Measurements from ENCODE around the gene ST3GAL4.

ST3GAL4 gene

GRCh38 chr11:126431401-126432064 is 76.0 kb downstream of the ST3GAL4 start:
- no peak for DNase-seq

DNA sequence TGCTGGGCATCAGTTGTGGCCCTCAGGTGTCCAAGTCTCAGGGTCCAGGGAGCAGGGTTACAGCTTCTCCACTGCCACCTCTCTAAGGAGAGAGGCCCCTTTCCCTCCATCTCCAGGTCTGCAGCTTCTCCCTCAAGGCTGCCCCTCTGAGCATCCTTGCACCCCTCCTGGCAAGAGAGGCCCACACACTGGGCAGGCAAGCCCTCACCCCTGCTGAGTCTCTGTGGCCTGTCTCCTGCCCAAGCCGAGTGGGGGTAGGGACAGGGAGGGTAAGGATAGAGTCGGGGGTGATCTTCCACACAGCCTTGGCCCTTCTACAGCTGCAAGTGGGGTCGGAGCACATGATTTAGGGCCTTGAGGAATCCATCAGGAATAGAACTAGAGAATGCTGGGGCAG is 76.6 kb downstream of the ST3GAL4 start:
- no peak for DNase-seq

DNA sequence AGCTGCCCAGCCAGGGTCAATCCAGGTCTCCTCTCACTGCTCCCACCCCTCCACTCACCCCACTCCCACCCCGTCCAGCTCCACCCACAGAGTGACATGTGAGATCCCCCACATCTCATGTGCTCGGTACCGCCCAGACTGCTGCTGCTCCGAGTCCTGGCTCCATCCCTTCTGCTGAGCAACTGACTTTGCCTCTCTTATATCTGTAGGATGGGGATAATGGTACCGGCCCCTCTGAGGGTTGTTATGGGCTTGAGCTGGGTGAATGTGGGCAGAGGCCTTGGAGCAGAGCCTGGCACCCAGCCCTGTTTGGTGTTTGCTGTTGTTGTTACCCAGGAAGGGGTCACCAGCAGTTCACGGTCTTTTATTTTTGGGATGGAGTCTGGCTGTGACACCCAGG is 77.0 kb downstream of the ST3GAL4 start:
- no peak for DNase-seq

- DNase-seq: no peak
These were observed 77.9 kb downstream of the ST3GAL4 start for GRCh38 chr11:126433244-126433846.

- no peak for DNase-seq
These were observed 78.8 kb downstream of the ST3GAL4 start for GRCh38 chr11:126433989-126434949.

GRCh38 chr11:126434950-126435335 is 79.5 kb downstream of the ST3GAL4 start:
- DNase-seq: no peak

DNA sequence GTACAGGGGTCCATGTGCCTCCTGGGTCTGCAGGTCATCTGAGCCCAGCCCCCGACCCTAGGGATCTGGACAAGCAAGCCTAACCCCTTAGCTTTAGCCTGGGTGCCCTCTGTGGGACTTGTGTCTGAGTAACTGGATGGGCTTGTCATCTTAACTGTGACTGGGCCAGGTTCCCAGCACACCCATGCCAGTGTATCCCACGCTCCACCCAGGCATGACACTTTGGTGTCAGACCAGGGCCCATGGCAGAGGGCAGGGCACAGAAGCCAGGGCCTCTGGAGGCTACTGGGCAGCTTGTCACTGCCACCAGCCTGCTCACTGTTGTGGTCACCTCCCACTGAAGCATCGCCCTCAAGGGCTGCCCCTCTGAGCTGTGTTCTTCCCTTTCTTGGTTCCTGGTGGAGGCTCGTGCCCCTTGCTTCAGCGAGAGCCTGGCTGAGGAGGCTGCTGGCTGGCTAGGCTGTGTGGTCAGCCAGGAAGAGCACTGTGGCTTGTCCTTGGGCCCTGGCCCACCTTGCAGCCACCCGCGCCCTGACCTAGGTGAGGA is 80.8 kb downstream of the ST3GAL4 start:
- no peak for DNase-seq

DNA sequence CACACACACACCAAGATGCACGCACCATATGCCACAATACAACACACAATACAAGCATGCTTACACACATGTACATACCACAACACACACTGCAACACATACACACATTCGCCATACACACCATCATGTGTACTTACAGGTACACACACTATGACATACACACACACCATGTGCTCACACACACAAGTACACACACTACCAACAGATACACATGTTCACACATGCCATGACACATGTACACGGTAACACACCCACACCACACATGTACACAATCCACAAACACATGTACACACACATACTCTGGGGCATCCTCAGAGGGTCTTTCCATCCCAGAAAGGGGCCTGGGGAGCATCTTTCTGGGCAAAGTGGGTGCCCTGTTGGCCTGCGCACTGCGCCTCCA is 82.2 kb downstream of the ST3GAL4 start:
- no peak for DNase-seq

- DNase-seq: no peak
These were observed 82.8 kb downstream of the ST3GAL4 start for GRCh38 chr11:126438272-126438671.

DNA sequence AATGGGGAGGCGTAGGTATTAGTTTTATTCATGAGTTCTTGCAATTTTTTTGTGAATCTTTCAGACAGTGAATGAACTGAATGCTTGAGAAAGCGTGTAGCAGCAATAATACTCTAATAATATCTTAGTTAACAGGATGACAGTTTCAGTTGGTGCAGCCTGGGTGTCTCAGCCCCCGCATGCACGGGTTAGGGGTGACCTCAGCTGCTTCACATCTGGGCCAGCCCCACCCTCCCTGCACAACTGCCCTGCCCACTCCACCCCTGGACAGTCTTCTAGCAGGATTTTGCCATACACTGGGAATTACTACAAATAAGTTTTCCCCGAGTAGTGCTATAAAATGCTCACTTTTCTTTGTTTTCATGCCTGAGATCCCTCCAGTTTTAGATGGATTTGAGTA is 83.2 kb downstream of the ST3GAL4 start:
- no peak for DNase-seq

DNA sequence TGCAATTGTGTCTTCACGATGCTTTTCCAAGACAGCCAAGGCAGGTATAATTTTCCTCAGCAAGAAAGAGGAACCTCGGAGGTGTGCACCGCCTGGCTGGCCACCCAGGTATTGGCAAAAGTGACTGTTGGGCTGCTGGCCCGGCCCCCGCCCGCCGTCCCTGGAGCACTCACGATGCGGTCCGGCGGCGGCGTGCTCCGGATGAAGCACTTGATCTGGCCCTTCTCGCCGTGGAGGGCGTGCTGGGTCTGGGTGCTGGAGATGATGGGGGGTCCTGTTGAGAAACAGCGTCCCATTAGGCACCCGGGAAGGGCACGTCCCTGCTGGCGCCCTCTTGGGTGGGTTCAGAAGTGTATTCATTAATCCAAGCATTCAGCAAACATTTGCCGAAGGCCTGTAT is 84.8 kb downstream of the ST3GAL4 start:
- no peak for DNase-seq

DNA sequence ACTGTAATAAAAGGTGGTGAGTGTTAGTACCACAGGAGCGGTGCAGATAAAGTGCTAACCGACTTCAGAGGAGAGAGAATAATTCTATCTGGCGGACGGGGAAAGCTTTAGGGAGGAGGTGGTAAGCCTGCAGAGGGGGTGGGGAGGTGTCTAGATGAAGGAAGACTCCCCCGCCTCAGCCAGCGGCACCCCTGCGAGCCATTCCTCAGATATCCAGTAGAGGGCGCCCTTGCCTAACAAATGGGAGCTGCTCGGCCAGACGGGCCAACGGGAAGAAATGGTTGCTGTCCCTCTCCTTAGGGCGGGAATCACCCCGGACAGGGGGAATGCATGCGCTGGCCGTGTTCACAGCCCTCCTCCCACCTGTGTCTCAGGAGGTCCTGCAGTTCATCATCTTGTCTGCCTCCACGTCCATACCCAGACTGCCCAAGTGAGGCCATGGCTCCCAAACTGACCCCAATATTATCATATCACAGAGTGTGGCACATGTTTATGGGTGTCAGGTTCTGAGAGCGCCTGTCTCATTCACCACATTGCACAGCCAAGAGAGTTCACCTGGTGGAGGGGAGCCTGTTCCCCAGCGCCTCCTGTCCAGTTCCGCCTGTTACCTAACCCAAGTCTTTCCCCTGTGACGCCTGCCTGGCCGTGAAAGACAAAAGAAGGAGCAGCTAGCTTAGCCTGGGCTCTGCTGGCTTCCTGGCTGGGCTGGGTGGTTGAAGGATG is 85.5 kb downstream of the ST3GAL4 start:
- DNase-seq: peak; percentile 64

- no peak for DNase-seq
These were observed 87.6 kb downstream of the ST3GAL4 start for GRCh38 chr11:126443120-126443519.

GRCh38 chr11:126444072-126444471 is 88.6 kb downstream of the ST3GAL4 start:
- no peak for DNase-seq

- no peak for DNase-seq
These were observed 91.1 kb downstream of the ST3GAL4 start for GRCh38 chr11:126446581-126446980.

DNA sequence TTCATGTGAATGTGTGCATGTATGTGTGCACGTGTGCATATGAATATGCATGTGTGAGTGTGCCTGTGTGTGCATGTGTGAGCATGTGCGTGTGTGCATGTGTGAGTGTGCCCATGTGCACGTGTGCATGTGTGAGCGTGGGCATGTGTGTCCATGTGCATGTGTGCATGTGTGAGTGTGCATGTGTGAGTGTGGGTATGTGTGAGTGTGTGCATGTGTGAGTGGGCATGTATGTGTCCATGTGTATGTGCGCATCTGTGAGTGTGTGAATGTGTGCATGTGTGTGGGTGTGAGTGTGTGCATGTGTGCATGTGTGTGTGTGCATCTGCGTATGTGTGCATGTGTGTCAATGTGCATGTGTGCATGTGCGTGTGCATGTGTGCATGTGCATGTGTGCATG is 94.7 kb downstream of the ST3GAL4 start:
- no peak for DNase-seq

DNA sequence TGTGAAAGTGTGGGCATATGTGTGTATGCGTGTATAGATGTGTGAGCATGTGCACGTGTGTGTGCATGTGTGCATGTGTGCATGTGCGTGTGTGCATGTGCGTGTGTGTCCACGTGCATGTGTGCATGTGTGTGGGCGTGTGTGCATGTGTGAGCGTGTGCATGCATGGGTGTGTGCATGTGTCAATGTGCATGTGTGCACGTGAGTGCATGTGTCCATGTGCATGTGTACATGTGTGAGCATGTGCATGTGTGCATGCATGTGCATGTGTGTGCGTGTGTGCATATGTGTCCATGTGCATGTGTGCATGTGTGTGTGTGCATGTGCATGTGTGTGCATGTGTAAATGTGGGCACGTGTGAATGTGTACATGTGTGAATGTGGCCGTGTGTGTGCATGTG is 95.3 kb downstream of the ST3GAL4 start:
- no peak for DNase-seq

DNA sequence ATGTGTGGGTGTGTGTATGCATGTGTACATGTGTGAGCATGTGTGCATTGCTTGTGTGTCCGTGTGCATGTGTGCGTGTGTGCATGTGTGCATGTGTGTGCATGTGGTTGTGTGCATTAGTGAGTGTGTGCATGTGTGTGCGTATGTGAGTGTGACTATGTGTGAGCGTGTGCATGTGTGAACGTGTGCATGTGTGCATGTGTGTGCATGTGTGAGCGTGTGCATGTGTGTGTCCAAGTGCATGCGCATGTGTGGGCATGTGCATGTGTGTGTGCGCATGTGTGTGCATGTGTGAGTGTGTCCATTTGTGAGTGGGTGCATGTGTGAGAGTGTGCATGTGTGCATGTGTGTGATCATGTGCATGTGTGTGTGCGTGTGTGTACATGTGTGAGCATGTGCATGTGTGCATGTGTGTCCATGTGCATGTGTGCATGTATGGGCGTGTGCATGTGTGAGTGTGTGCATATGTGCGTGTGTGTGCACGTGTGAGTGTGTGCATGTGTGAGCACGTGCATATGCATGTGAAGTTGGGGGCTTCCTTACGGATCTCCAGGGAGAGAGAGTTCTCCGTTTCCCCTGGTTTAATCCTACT is 95.8 kb downstream of the ST3GAL4 start:
- DNase-seq: no peak

DNA sequence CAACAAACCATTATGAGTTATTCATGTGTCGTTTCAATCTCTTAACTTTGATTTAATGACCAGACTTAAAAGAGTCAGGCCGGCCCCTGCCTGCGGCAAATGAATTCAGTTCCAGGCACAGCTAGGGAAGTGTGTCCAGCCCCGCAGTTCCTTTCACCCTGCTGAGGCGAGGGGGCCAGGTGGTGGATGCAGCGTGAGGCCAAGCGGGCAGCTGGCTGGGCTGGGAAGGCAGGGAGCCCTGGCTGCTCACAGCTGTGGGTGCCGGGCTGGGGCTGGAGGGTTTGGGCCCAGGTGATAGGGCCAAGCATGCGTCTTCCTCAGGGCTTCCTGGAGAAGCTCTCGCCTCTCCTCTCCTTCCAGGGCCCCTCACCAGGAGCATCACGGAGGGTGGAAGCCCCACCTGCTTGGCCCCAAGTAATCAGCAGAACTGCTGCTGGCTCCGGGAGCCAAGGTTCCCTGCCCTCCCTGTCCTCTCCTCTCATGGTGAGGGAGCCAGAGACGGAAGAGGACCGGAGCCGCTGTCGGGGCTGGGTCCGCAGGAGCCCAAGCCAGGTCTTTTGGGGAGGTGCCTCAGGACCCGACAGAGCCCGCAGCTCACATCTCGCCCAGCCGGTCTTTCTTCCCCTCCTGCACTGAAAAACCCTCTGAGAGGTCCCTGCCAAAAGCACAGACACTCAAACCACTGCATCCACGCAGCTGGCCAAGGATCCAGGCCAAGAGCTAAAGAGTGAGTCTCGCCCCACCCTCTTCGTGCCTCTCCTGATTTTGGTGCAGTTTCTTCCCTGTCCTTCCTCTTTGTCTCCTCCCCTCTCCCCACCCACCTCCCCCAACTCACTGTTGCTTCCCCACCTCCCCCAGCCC is 97.0 kb downstream of the ST3GAL4 start:
- DNase-seq: no peak

DNA sequence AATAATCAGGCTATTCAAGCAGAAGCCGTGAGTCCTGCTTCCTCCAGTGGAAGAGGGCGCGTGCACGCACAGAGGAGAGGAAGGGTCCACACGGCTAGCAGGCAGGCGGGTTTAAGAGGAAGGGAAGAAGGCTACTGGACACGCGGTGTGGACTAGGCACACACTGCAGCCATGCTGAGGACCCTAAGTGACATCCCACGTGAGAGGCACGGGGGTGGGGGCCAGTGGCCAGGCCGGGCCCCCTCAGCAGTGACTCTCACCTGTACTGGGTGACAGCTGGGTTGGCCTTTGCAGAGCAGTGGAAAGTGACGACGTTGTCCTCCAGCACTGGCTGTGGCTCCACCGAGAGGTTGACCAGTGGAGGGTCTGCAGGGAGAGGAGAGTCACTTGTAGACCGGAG is 100.6 kb downstream of the ST3GAL4 start:
- no peak for DNase-seq

DNA sequence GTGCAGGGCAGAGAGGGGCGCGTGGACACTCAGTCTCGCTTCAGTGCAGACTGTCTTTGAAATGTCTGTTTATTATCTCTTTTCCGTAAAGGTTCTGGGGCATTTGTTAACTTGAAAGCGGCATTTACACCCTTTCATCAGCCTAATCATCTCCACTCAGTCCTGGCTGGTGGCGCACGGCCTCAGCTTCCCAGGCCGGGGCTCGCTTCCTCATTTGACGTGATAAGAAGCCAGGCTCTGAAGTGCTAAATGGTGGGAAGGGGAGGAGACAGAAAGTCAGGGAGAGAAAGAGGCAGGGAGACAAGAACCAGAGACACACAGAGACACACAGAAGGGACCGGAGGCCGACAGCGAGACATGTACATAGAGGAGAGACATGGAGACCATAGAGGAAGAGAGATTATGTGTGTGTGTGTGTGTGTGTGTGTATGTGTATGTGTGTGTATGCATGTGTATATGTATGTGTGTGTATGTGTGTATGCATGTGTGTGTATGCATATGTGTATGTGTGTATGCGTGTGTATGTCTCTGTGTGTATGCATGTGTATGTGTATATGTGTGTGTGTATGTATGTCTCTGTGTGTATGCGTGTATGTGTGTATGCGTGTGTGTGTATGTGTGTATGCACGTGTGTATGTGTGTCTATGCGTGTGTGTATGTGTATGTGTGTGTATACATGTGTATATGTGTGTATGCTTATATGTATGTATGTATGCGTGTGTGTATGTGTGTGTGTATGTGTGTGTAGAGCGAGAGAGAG is 101.5 kb downstream of the ST3GAL4 start:
- DNase-seq: no peak

All from CD4-positive, alpha-beta T cell treated with Interleukin-15 for 1 hour (primary cell).